Effector memory CD4-positive, alpha-beta T cell (primary cell): ENCODE results near the gene DIPK1A.

Experiments used
- DNase-seq, 3 donors: peaks; one replicate each; pipeline ENCODE4 v3.0.0-alpha.2; 2020
- H3K27ac ChIP-seq: 2 replicates; pipeline ENCODE4 v1.7.0; 2013; ENCODE audit warnings: mild to moderate bottlenecking, low read length, moderate library complexity; ENCODE audit not compliant: insufficient read depth, poor library complexity, severe bottlenecking
- H3K27me3 ChIP-seq: replicated peaks from 2 replicates; pipeline ENCODE4 v1.7.0; 2013; ENCODE audit warnings: mild to moderate bottlenecking, low read length; ENCODE audit not compliant: insufficient read depth, control insufficient read depth, poor library complexity, severe bottlenecking
- H3K36me3 ChIP-seq: 2 replicates; pipeline ENCODE4 v1.7.0; 2013; ENCODE audit warnings: mild to moderate bottlenecking, low read length, moderate library complexity; ENCODE audit not compliant: control insufficient read depth, insufficient read depth
- H3K4me1 ChIP-seq: 2 replicates; pipeline ENCODE4 v1.7.0; 2013; ENCODE audit warnings: low read length, mild to moderate bottlenecking; ENCODE audit not compliant: control insufficient read depth, insufficient read depth, poor library complexity, severe bottlenecking
- H3K4me3 ChIP-seq: 2 replicates; pipeline ENCODE4 v1.7.0; 2013; ENCODE audit warnings: low read length, low read depth, mild to moderate bottlenecking; ENCODE audit not compliant: insufficient read depth, poor library complexity, severe bottlenecking
- H3K9me3 ChIP-seq: 2 replicates; pipeline ENCODE4 v1.7.0; 2013; ENCODE audit warnings: mild to moderate bottlenecking, low read length, moderate library complexity; ENCODE audit not compliant: control insufficient read depth

The DIPK1A gene

GRCh38 chr1:92953491-92953890, 7.8 kb downstream of the DIPK1A start:
- no peaks in the 10 kb centered on the region for H3K9me3 ChIP-seq
- H3K4me1 ChIP-seq: peaks cover 10% of the 10 kb centered on the region
- H3K4me3 ChIP-seq: peak overlapping the region; percentile 11
- H3K36me3 ChIP-seq: no peaks in the 10 kb centered on the region
- peak overlapping the region; percentile 3 for H3K27ac ChIP-seq
- no peaks in the 10 kb centered on the region for H3K27me3 ChIP-seq
- no peak for DNase-seq

DNA sequence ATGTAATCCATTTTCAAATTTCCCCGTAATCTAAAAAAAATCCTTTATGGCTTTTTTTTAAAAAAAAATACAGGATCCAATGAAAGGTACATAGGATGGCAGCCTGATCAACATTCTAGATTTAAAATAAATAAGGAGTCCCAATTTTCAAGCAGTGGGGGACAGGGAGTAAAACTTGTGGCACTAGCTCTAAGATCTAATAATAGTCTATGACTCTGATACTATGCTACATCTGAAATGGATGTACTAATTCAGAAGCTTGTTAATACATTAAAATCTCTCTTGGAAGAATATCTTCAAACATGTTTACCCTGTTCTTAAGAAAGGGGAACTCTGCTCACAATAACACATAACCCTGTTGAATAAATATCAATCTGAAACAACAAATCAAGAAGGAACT, 8.5 kb downstream of the DIPK1A start:
- H3K36me3 ChIP-seq: no peaks in the 10 kb centered on the region
- peaks cover 10% of the 10 kb centered on the region for H3K4me1 ChIP-seq
- no peak overlapping the region for H3K27ac ChIP-seq
- H3K9me3 ChIP-seq: no peaks in the 10 kb centered on the region
- DNase-seq: no peak
- no peaks in the 10 kb centered on the region for H3K27me3 ChIP-seq
- no peak overlapping the region for H3K4me3 ChIP-seq

DNA sequence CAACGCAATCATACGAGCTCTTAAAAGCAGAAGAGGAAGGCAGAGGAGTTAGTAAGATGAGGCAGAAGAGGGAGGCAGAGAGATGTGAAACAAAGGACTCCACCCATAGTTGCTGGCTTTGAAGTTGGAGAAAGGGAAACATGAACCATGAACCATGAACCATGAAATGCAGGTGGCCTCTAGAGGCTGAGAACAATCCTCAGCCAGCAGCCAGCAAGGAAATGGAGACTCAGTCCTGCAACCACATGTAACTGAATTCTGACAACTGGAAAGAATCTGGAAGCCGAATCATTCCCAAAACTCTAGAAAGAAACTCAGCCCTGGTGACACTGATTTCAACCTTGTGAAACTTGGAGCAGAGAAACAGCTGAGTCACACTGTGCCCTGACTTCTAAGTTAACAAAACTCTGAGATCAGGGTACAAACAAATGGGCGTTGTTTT, 10.1 kb downstream of the DIPK1A start:
- no peak overlapping the region for H3K4me3 ChIP-seq
- no peak for DNase-seq
- H3K9me3 ChIP-seq: no peaks in the 10 kb centered on the region
- peaks cover 8% of the 10 kb centered on the region for H3K4me1 ChIP-seq
- no peak overlapping the region for H3K27ac ChIP-seq
- H3K36me3 ChIP-seq: no peaks in the 10 kb centered on the region
- no peaks in the 10 kb centered on the region for H3K27me3 ChIP-seq

DNA sequence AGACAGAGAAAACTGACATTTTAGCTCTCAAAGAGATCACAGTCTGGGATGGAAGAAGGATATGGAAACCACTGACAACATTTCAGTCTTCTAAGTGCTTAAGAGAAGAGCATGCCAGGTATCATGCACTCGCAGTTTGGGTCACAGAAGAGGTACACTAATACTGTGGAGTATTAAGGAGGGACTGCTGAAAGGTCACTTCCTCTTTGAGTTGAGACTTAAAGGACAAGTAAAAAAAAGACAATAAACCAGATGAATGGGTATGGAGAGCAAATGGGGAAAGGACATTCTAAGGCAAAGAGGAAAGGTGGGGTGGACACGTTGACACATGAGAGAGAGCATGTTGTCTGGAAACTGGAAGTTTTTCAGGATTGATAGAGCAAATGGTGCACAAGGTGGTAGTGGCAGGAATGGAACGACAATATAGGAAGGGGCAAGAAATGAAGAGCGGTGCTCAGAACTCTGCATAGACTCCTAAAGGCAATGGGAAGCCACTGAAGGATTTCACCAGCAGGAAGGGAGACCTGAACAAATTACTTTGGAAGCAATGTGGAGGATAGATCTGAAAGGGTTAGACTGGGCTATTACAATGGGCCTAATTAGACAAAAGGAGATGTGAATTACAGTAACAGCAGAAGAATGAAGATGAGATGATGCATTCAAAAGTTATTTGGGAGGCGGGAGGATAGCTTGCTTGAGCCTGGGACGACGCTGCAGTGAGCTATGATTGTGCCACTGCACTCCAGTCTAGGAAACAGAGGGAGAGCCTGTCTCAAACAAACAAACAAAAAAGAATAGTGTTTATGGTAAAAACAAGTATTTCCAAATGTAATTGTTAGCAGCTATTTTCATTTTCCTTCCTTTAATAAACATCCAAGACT, 11.1 kb downstream of the DIPK1A start:
- H3K4me1 ChIP-seq: peaks cover 7% of the 10 kb centered on the region
- no peak for DNase-seq
- H3K4me3 ChIP-seq: no peak overlapping the region
- H3K27me3 ChIP-seq: no peaks in the 10 kb centered on the region
- H3K27ac ChIP-seq: no peak overlapping the region
- H3K9me3 ChIP-seq: no peaks in the 10 kb centered on the region
- H3K36me3 ChIP-seq: no peaks in the 10 kb centered on the region

DNA sequence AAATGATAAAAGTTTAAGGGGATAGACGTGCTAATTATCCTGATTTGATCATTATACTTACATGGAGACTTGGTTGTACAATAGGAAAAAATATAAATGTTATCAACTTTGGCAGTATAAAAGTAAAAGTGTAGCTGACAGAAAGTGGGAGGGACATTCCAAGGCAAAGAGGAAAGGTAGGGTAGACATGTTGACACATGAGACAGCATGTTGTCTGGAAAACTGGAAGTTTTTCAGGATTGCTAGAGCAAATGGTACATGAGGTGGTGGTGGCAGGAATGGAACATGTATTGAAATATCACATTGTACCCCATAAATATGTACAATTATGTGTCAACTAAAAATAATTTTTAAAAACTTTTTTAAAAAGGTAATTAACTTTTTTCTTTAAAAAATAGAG, 13.2 kb downstream of the DIPK1A start:
- Histone ChIP-seq H3K27me3 (no peaks in the 10 kb centered on the region), H3K36me3 (no peaks in the 10 kb centered on the region), H3K9me3 (no peaks in the 10 kb centered on the region), H3K27ac (no peak overlapping the region), H3K4me3 (no peak overlapping the region), H3K4me1 (peaks cover 11% of the 10 kb centered on the region)
- DNase-seq: no peak

GRCh38 chr1:92945748-92946270, 15.5 kb downstream of the DIPK1A start:
- no peaks in the 10 kb centered on the region for H3K36me3 ChIP-seq
- H3K4me1 ChIP-seq: peaks cover 4% of the 10 kb centered on the region
- no peaks in the 10 kb centered on the region for H3K27me3 ChIP-seq
- H3K4me3 ChIP-seq: no peak overlapping the region
- H3K27ac ChIP-seq: no peak overlapping the region
- H3K9me3 ChIP-seq: no peaks in the 10 kb centered on the region
- no peak for DNase-seq

DNA sequence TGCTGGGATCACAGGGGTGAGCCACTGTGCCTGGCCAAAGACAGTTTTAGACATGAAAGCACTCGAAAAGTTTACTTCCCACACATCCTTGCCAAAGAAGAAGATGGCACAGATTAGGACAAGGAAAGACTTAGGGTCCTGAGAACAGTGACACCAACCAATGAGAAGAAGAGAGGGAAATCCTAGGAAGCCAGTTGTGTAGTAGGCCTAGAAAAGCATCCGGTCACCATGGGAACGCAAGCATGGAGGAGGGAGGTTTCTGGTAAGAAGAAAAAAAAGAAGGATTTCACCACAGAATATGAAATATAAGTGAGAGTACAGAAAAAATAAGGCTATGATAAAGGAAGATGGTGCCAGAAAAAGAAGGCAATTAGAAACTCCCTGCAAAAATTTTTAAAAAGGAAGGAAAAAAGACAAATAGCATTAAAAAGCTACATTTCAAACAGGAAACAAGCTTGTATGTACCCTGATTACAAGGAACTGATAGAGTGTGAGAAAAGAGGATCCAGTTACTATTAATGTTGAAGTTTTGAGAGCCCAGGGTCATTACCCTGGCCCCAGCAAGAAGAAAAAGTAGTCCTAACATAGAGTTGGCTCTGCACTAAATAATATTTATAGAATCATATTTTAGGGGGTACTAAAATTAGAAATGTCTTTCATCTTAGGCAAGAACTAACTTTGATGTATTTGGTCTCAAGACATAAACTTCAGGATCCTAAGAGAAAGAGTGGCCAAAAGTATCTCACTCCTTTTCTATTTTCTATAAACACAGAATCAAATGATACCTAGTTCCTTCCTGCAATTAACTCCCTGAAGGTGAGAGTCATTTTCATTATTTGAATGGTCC, 16.1 kb downstream of the DIPK1A start:
- H3K27me3 ChIP-seq: no peaks in the 10 kb centered on the region
- no peak overlapping the region for H3K27ac ChIP-seq
- H3K9me3 ChIP-seq: no peaks in the 10 kb centered on the region
- no peak for DNase-seq
- no peak overlapping the region for H3K4me3 ChIP-seq
- no peaks in the 10 kb centered on the region for H3K36me3 ChIP-seq
- peaks cover 4% of the 10 kb centered on the region for H3K4me1 ChIP-seq

GRCh38 chr1:92943502-92943847, 17.8 kb downstream of the DIPK1A start:
- peaks cover 4% of the 10 kb centered on the region for H3K4me1 ChIP-seq
- DNase-seq: no peak
- no peaks in the 10 kb centered on the region for H3K36me3 ChIP-seq
- H3K9me3 ChIP-seq: no peaks in the 10 kb centered on the region
- H3K4me3 ChIP-seq: no peak overlapping the region
- no peak overlapping the region for H3K27ac ChIP-seq
- H3K27me3 ChIP-seq: no peaks in the 10 kb centered on the region

- Histone ChIP-seq H3K4me3 (no peak overlapping the region), H3K27ac (no peak overlapping the region), H3K9me3 (no peaks in the 10 kb centered on the region), H3K4me1 (peaks cover 4% of the 10 kb centered on the region), H3K27me3 (no peaks in the 10 kb centered on the region), H3K36me3 (no peaks in the 10 kb centered on the region)
- no peak for DNase-seq
Measured at GRCh38 chr1:92940541-92940940, 20.7 kb downstream of the DIPK1A start.

- Histone ChIP-seq H3K36me3 (no peaks in the 10 kb centered on the region), H3K9me3 (no peaks in the 10 kb centered on the region), H3K27ac (no peak overlapping the region), H3K27me3 (no peaks in the 10 kb centered on the region), H3K4me1 (peaks cover 5% of the 10 kb centered on the region), H3K4me3 (no peak overlapping the region)
- no peak for DNase-seq
Measured at GRCh38 chr1:92937731-92938130, 23.5 kb downstream of the DIPK1A start.
